T follicular helper cell (primary cell): ENCODE measurements around the gene COL9A2.
"Not testable (repeated sequence)": the region's sequence is repeated elsewhere in the genome, so short reads cannot be mapped to it uniquely, and the experiment has no call there.

Experiments used
- DNase-seq: peaks from one replicate; pipeline ENCODE4 v3.0.0-alpha.2; 2020; ENCODE audit warnings: low read depth
- total RNA-seq, 2 experiments: gene quantifications; one replicate each; lab custom pipeline; 2026; lab: John Stamatoyannopoulos, UW

Gene COL9A2
- total RNA-seq: 2.3 to 3.8 reads per million in 2 experiments

- DNase-seq: peak; percentile 46
Measured at GRCh38 chr1:40316595-40317393, at the start of gene COL9A2. COL9A2 (minus strand) TSS chr1:40317286; CDS start chr1:40317197, 89 bp downstream.

- DNase-seq: no peak
Measured at GRCh38 chr1:40363721-40364120, 46.6 kb upstream of the COL9A2 start.

GRCh38 chr1:40362699-40363098 is 45.6 kb upstream of the COL9A2 start:
- no peak for DNase-seq

- no peak for DNase-seq
Measured at GRCh38 chr1:40362199-40362598, 45.1 kb upstream of the COL9A2 start.

- DNase-seq: no peak
Measured at GRCh38 chr1:40361637-40362036, 44.6 kb upstream of the COL9A2 start.

GRCh38 chr1:40361201-40361600 is 44.1 kb upstream of the COL9A2 start:
- no peak for DNase-seq

- DNase-seq: no peak
Measured at GRCh38 chr1:40360631-40361030, 43.5 kb upstream of the COL9A2 start.

GRCh38 chr1:40357625-40358024 is 40.5 kb upstream of the COL9A2 start:
- no peak for DNase-seq

GRCh38 chr1:40353082-40353481 is 36.0 kb upstream of the COL9A2 start:
- DNase-seq: no peak

- DNase-seq: no peak
Measured at GRCh38 chr1:40352126-40352525, 35.0 kb upstream of the COL9A2 start.

- no peak for DNase-seq
Measured at GRCh38 chr1:40351124-40351523, 34.0 kb upstream of the COL9A2 start.

GRCh38 chr1:40350391-40350790 is 33.3 kb upstream of the COL9A2 start:
- DNase-seq: no peak

- DNase-seq: no peak
Measured at GRCh38 chr1:40344597-40344996, 27.5 kb upstream of the COL9A2 start.

- DNase-seq: not testable (repeated sequence)
Measured at GRCh38 chr1:40342381-40342717, 25.3 kb upstream of the COL9A2 start.

GRCh38 chr1:40341491-40342380 is 24.6 kb upstream of the COL9A2 start:
- DNase-seq: no peak

- no peak for DNase-seq
Measured at GRCh38 chr1:40339420-40340323, 22.6 kb upstream of the COL9A2 start.

- peak; percentile 83 for DNase-seq
Measured at GRCh38 chr1:40338745-40339419, 21.8 kb upstream of the COL9A2 start.

- no peak for DNase-seq
Measured at GRCh38 chr1:40337443-40337842, 20.4 kb upstream of the COL9A2 start.

- DNase-seq: no peak
Measured at GRCh38 chr1:40332695-40333094, 15.6 kb upstream of the COL9A2 start.

GRCh38 chr1:40331403-40331802 is 14.3 kb upstream of the COL9A2 start:
- DNase-seq: not testable (repeated sequence)

- DNase-seq: no peak
Measured at GRCh38 chr1:40318970-40319621, 2.0 kb upstream of the COL9A2 start.
